GM12874 (cell line): Measurements from ENCODE around the gene DDX21.

Experiments
- TF ChIP-seq, protein P1 (sequence below): IDR thresholded peaks from 2 replicates; pipeline ENCODE4 v1.5.1; 2011; ENCODE audit warnings: low read depth, mild to moderate bottlenecking, control low read depth, low read length, moderate library complexity; ENCODE audit not compliant: insufficient read depth

DDX21 gene

DNA sequence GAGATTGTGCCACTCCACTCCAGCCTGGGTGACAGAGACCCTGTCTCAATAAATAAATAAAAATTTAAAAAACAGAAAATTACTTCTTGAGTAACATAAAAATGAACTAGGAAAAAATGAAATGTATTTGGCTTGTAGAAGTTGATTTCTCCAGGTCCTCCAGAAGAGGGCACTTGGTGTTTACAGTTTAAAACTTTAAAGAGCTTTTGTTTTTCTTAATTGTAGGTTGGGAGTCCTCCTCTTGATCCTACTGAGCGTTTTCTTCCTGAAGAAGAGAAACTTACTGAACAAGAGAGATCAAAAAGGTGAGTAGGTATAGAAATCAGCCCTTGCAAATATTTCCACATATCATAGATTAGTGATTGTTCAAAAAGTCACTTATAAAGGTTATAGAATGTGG, 48.9 kb downstream of the DDX21 start:
- TF ChIP-seq, protein P1, sequence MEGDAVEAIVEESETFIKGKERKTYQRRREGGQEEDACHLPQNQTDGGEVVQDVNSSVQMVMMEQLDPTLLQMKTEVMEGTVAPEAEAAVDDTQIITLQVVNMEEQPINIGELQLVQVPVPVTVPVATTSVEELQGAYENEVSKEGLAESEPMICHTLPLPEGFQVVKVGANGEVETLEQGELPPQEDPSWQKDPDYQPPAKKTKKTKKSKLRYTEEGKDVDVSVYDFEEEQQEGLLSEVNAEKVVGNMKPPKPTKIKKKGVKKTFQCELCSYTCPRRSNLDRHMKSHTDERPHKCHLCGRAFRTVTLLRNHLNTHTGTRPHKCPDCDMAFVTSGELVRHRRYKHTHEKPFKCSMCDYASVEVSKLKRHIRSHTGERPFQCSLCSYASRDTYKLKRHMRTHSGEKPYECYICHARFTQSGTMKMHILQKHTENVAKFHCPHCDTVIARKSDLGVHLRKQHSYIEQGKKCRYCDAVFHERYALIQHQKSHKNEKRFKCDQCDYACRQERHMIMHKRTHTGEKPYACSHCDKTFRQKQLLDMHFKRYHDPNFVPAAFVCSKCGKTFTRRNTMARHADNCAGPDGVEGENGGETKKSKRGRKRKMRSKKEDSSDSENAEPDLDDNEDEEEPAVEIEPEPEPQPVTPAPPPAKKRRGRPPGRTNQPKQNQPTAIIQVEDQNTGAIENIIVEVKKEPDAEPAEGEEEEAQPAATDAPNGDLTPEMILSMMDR, result peak; percentile 35; the same call in 1 of the 2 replicates

DNA sequence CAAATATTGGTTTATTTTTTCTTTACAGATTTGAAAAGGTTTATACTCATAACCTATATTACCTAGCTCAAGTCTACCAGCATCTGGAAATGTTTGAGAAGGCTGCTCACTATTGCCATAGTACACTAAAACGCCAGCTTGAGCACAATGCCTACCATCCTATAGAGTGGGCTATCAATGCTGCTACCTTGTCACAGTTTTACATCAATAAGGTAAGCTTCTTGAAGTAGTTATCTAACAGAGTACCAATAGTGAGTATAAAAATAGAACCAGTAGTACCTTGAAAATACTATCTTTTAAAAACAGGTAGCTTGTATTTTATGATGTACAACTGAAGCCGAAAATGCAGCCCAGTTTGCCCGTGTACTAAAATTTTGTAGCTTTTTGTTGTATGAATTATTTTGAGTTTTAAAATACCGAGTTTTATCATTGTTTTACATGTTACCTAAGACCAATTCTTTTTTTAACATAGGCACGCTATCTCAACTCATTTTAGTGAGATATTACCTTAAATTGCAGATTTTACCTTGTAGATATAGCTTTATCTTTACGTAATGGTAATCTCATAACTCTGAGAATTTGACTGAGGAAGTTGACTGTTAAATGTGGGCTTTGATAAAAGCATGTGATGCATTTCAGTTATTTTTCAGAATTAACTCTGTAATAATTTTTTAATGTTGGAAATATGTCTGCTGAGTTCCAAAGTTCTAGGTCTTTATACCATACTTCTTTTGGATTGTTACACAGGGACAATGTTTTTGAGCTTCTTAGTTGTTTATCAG, 49.9 kb downstream of the DDX21 start:
- TF ChIP-seq, protein P1, result no peak

DNA sequence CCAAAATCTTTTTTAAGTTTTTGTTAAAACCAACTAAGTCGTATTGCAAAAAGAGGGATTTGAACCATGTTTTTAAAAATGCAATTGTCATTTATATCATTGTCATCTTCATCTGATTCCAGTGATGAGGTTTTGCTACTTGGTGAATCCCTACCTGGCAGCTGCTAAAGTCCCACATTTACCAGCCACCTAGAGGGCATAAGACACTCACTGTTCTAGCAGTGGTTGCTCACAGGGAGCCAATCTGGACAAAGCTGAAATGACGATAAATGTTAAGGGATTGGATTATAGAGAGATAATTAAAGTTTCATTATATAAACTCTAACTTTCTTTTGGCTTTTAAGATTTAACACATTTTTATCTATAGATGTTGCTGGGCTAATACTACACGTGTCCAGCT, 51.3 kb downstream of the DDX21 start:
- TF ChIP-seq, protein P1, result no peak

DNA sequence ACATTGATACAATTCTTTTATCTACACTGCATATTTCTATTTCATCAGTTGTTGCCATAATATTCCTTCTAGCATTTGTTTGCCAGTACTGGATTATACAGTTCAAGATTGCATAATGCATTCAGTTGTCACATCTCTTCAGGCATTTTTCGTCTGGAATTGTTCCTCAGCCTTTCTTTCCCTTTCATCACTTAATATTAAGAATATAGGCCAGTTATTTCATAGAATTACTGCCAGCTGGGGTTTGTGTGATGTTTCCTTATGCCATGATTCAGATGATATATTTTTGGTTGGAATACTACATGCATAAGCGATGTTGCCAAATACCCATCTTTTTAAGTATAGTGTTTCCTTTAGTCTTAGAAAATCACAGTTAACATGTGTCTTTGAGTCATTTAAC, 53.4 kb downstream of the DDX21 start:
- TF ChIP-seq, protein P1, result no peak

DNA sequence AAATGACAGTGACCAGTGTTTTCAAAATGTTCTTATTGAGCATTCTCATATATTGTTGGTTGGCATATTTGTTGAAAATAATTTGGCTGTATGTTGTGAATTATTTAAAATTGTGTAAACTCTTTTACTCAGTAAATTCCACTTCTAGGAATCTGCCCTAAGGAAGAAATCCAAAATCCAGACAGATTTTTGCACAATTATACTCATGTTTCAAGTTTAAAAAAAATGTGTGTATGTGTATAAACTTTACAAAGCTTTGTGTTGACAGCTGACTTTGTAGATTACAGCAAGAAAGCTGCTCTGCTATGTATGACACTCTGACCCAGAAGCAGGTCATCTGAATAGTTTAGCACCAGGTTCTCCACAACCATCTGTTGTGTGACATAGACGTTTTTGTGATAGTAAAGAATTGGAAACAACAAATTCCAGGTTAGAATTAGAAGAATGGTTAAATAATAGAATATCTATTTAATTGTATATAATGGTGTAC, 54.2 kb downstream of the DDX21 start:
- TF ChIP-seq, protein P1, result no peak

DNA sequence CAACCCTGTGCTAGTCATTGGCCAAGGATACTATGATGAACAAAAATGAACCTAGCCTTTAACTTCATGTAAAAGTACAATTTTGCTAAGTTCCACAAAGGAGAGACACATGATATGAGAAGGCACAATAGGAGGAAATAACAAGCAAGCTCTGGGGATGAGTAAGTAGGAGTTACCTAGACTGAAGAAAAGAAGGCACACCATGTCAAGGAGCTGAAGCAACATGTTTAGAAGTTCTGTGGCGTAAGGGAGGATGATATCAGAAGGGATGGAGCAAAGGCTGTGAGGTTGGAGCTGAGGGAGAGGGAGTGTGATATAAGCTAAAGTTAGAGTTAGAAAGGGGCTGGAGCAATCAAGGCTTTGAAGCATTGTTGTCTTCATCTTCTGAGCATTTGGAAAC, 58.2 kb downstream of the DDX21 start:
- TF ChIP-seq, protein P1, result no peak

DNA sequence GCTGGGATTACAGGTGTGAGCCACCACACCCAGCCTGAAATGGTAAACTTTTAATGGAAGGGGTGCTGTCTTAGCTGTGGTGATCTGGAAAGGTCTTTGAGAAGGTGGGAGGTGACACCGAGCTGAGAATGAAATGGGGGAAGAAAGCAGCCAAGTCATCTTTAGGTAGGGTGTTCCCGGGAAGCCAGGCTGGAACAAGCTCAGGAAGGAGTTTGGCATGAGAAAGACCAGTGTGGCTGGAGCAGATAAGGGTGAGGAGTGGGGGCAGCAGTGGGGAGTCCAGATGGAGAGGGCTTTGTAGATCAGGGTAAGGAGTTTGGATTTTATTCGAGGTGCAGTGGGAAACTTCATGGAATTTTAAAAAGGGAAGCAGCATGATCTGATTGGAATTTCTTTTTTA, 62.6 kb downstream of the DDX21 start:
- TF ChIP-seq, protein P1, result no peak
